Glutamatergic neuron (in vitro differentiated cells): Measurements from ENCODE around the gene TRDMT1. TPM values are rescaled to one million over a fixed set of nuclear protein-coding genes. Genes with fewer than 3 reads are reported as not detected.

Source experiments
- DNase-seq: peaks from one replicate; pipeline ENCODE4 v3.0.0; 2022
- H3K27ac Mint-ChIP-seq: one replicate; pipeline ENCODE4 v1.8.0; 2020; ENCODE audit warnings: mild to moderate bottlenecking, mixed read lengths, inconsistent platforms; ENCODE audit not compliant: unreplicated experiment
- H3K27me3 Mint-ChIP-seq: one replicate; pipeline ENCODE4 v1.8.0; 2020; ENCODE audit warnings: mild to moderate bottlenecking, moderate library complexity, mixed read lengths, inconsistent platforms; ENCODE audit not compliant: unreplicated experiment
- H3K36me3 Mint-ChIP-seq: one replicate; pipeline ENCODE4 v1.8.0; 2020; ENCODE audit warnings: mild to moderate bottlenecking, mixed read lengths, inconsistent platforms; ENCODE audit not compliant: unreplicated experiment
- H3K4me1 Mint-ChIP-seq: one replicate; pipeline ENCODE4 v1.8.0; 2020; ENCODE audit warnings: mild to moderate bottlenecking, low read depth, mixed read lengths, inconsistent platforms; ENCODE audit not compliant: unreplicated experiment
- H3K4me3 Mint-ChIP-seq: one replicate; pipeline ENCODE4 v1.8.0; 2020; ENCODE audit warnings: mild to moderate bottlenecking, mixed read lengths, inconsistent platforms; ENCODE audit not compliant: unreplicated experiment
- H3K9me3 Mint-ChIP-seq: one replicate; pipeline ENCODE4 v1.8.0; 2020; ENCODE audit warnings: mild to moderate bottlenecking, moderate library complexity, mixed read lengths, inconsistent platforms; ENCODE audit not compliant: unreplicated experiment
- total RNA-seq: library from RNA; stranded (reverse); fragmentation: NEBNext Ultra II Directional; extraction: Animal tissue kit (Norgen Biotek cat#: 25700); gene quantifications from one replicate; pipeline ENCODE4 v1.2.1, GENCODE V29; 2021; ENCODE audit not compliant: unreplicated experiment
- TF ChIP-seq, protein P1 (sequence below): fragments of 200-600 bp; sonication (generic); IDR thresholded peaks from one replicate; pipeline ENCODE4 v1.5.0; 2021; ENCODE audit not compliant: partially characterized antibody, unreplicated experiment

Gene TRDMT1
- total RNA-seq, 1 donor from 2014 or later: 8.9 TPM

DNA sequence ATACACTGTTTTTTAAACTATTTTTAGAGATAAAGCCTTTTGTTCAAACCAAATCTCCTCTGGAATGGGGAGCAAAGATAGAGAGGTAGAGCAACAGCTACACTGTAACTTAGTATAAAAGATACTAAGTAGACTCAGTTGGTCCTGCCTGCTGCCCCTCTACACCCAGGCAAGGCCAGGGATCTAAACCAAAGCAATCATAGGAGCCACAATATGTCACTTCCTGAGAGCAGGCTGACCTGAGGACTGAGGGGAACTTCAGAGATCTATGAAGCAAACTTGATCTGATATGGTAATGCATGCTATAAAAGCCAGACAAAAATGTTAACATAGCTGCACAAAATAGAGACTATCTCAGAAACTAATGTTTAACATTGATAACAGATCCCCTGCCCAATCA lies 7.0 kb upstream of the TRDMT1 start:
- no peak for DNase-seq
- Mint-ChIP-seq H3K4me1 (peaks cover 7% of the 10 kb centered on the region), H3K9me3 (peaks cover 5% of the 10 kb centered on the region), H3K4me3 (no peak overlapping the region), H3K36me3 (no peaks in the 10 kb centered on the region), H3K27ac (no peak overlapping the region), H3K27me3 (peaks cover 3% of the 10 kb centered on the region)
- TF ChIP-seq, protein P1, sequence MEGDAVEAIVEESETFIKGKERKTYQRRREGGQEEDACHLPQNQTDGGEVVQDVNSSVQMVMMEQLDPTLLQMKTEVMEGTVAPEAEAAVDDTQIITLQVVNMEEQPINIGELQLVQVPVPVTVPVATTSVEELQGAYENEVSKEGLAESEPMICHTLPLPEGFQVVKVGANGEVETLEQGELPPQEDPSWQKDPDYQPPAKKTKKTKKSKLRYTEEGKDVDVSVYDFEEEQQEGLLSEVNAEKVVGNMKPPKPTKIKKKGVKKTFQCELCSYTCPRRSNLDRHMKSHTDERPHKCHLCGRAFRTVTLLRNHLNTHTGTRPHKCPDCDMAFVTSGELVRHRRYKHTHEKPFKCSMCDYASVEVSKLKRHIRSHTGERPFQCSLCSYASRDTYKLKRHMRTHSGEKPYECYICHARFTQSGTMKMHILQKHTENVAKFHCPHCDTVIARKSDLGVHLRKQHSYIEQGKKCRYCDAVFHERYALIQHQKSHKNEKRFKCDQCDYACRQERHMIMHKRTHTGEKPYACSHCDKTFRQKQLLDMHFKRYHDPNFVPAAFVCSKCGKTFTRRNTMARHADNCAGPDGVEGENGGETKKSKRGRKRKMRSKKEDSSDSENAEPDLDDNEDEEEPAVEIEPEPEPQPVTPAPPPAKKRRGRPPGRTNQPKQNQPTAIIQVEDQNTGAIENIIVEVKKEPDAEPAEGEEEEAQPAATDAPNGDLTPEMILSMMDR: no peak

DNA sequence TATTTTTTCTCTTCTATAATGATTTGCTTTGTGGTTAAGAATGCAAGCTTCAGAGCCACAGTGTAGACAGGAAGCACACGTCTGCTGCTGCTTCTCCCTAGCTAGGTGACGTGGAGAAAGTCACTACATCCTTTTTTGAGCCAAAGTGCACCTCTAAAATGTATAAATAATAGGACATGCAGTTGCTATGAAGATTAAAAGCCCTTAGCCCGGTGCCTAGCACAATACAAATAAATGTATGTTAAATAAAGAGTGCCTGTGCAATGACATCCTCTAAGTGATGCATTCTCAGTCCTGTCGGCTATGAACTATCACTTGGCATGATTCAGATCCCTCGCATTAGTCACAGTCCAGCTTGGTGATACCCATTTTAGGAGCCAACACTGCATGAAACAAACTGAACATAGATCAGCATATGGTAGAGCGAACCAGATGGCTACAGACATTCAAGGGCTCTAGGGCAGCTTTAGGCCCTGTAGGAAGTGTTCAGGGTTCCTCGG lies 4.8 kb upstream of the TRDMT1 start:
- DNase-seq: no peak
- Mint-ChIP-seq H3K4me1 (peaks cover 9% of the 10 kb centered on the region), H3K4me3 (no peak overlapping the region), H3K9me3 (peaks cover 9% of the 10 kb centered on the region), H3K36me3 (no peaks in the 10 kb centered on the region), H3K27ac (peak overlapping the region; percentile 80), H3K27me3 (peaks cover 7% of the 10 kb centered on the region)
- TF ChIP-seq, protein P1: no peak

DNA sequence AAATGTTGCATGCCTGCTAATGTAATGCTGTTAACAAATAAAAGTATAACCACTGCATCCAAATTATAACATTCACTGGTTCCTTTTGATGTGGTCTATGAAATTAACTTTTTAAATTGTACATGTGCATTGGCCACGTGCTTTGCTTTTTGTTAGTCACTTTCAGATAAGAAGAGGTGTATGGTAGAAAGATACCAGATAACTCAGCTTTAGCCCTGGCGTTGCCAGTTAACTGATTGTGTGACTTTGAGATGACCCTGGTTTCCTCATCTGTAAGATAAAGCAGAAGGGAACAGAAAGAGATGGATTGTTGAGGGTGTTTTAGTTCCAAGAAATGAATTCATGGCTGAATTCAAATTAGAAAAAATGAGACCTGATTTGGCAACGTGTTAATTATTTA lies 1.9 kb upstream of the TRDMT1 start:
- Mint-ChIP-seq H3K9me3 (peaks cover 8% of the 10 kb centered on the region), H3K36me3 (no peaks in the 10 kb centered on the region), H3K27ac (no peak overlapping the region), H3K27me3 (peaks cover 7% of the 10 kb centered on the region), H3K4me3 (no peak overlapping the region), H3K4me1 (peaks cover 13% of the 10 kb centered on the region)
- TF ChIP-seq, protein P1: no peak
- DNase-seq: no peak

DNA sequence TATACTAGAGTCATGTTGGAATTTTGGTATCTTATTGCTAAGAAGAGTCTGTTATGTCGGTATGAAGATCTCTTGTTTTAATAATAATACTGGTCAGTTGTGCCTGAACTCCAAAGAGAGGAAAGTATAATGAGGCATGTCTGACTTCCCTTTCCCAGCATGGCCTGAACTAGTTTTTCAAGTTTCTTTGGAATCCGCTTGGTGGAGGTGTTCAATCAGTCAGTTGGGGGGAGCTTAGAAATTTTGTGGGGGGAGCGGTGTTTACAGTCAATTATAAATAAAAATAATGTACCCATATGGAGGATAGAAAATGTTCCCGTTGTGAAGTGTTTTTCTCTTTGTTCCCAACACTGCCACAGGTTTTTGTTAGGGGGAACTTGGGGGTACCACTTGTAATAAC lies 1.5 kb upstream of the TRDMT1 start:
- H3K27me3 Mint-ChIP-seq: peaks cover 7% of the 10 kb centered on the region
- no peak for DNase-seq
- H3K4me1 Mint-ChIP-seq: peaks cover 13% of the 10 kb centered on the region
- peaks cover 8% of the 10 kb centered on the region for H3K9me3 Mint-ChIP-seq
- H3K27ac Mint-ChIP-seq: no peak overlapping the region
- H3K4me3 Mint-ChIP-seq: no peak overlapping the region
- H3K36me3 Mint-ChIP-seq: no peaks in the 10 kb centered on the region
- TF ChIP-seq, protein P1: no peak

DNA sequence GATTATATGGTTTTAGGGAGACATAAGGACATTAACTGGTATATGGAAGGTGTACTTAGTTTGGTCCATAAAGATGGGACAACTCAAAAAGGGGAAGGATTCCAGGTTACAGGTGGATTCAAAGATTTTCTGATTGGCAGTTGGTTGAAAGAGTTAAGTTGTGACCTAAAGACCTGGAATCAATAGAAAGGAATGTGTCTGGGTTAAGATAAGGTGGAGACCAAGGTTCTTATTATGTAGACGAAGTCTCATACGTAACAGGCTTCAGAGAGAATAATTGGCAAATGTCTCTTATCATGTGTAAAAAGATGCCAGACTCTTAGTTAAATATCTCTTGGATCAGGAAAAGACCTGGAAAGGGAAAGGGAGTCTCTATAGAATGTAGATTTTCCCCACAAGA lies 1.0 kb upstream of the TRDMT1 start:
- peaks cover 8% of the 10 kb centered on the region for H3K9me3 Mint-ChIP-seq
- DNase-seq: no peak
- peaks cover 7% of the 10 kb centered on the region for H3K27me3 Mint-ChIP-seq
- no peak overlapping the region for H3K27ac Mint-ChIP-seq
- peaks cover 13% of the 10 kb centered on the region for H3K4me1 Mint-ChIP-seq
- H3K36me3 Mint-ChIP-seq: no peaks in the 10 kb centered on the region
- TF ChIP-seq, protein P1: no peak
- no peak overlapping the region for H3K4me3 Mint-ChIP-seq
